GM18502 (cell line): ENCODE results near the gene AMBRA1.

Experiments used
- ATAC-seq: cut with Tn5 transposase; IDR thresholded peaks from one replicate; pipeline ENCODE4 v1.9.1; 2021; ENCODE audit warnings: mild to moderate bottlenecking; ENCODE audit not compliant: unreplicated experiment, poor library complexity

The AMBRA1 gene

DNA sequence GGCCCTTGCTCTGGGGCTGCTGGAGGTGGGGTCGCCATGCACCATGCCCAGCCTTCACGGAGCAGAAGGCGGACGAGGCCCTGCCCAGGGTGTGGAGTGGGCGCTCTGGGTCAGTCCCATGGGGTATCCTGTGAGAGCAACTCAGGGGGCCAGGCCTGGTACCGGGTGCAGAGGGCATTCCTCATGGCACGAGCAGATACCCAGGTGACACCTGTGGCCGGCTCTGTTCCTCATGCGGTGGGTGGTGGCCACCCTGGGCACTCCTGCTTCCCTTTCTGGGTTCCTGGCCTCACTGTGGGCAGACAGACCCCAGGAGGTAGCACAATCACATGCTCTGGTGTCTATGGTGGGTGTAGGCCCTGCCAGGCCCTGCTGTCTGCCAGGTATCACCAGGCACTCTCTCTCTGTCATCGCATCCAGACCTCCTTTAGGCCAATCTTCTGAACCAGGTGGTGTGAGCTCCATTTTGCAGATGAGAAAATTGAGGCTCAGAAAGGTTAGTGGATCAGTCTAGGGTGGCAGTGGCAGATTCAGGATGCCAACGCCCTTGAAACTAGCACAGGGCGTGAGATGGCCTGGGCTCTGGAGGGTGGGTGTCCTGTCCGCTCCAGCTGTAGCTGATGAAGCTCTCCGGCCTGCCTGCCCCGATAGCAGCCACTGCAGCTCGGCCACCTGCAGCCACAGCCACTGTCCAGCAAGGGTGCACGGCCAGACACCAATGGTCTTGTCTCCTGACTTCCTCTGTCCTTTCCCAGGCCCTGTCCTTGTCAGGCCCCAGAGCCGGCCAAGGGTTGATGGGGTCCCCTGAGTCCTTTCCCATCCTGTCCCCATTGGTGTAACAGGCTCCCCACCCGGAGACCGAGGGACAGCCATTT lies 231.4 kb downstream of the AMBRA1 start:
- no peak for ATAC-seq

DNA sequence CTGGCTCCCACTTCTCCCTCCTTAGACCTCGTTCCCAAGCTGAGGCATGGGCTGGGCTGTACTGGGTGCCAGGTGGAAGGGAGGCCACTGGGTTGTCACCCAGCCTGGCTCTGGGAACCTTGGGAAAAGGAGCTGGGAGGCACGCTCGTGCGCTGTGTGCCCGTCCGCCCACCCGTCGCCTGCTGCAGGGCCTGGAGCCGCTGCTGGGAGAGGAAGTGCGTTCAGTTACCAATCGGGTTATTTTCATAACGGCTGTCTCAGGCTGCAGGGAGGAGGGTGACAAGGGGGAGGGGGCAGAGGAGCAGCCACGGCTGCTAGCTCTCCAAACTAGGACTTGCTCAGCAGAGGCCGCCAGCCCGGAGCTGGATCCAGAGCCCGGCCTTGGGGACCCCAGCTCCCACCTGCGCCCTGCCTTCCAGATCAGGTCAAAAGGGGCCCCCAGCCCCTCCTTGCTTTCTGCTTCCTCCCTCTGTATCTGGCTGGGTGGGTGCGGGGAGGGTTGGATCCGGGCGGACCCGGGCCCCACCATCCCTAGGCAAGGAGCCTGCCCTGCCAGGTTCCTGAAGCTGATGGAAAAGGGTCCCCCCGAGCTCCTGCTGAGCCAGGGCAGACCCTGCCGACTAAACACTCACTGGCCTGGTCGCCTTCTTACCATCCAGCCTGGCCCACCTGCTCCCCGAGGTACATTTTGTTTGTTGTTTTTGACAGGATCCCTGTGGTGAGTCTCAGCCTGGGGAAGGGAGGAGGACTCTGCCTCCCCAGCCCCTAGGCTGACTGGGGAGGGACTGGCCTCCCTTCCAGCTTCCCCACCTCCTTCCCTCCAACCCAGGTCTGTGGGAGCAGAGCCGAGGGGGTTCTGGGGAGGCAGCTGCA lies 232.3 kb downstream of the AMBRA1 start:
- ATAC-seq, result peak; percentile 92

DNA sequence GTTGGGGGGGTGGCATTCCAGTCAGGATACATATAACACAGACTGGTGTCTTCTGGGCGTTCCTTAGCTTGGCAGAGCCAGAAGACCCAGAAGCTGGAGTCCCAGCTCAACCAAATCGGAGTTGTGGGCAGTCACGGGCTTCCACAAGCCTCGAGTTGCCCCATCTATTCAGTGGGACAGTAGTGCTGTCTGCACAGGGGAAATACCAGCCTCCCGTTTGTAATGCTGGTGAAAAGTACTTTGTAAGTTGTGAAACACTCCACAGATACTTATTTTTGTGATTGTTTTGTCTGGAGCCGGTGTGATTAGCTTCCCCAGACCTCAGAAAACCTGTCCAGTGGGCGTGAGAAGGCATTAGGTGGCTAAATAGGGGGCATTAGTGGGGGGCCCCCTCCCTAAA lies 232.9 kb downstream of the AMBRA1 start:
- no peak for ATAC-seq

DNA sequence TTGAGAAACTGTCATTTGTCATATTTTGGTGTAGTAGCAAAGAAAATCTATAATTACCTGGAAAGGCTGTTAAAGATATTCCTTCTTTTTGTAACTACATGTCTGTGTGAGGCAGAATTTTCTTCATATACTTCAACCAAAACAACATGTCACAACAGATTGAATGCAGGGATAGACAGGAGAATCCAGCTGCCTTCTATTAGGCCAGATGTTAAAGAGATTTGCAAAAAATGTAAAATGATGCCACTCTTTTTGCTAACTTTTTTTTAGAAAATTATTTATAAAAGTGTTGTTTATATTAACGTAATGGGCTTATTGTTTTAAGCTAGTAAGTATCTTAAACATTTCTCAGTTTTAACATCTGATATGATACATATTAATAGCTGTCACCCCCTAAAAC lies 233.9 kb downstream of the AMBRA1 start:
- ATAC-seq, result no peak

DNA sequence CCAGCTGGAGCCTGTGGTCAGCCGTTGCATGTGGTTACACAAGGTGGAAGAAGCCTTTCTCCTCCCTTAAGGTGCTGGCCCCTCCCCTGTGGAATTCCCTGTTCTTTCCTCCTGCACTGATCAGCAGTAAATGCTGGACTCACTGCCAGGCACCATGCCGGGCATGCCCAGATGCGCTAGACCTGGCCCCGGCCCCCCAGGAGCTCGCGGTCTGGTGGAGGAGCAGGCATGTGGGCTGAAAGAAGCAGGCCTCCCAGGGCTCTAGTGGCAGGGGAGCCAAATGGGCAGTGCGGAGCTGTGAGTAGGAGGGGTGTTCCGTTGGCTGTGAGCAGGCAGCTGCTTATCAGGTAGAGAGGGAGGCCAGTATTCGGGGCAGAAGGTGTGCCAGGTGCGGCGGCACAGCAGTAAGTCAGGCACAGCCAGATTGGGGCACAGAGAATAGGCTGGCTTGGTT lies 236.3 kb downstream of the AMBRA1 start:
- no peak for ATAC-seq

DNA sequence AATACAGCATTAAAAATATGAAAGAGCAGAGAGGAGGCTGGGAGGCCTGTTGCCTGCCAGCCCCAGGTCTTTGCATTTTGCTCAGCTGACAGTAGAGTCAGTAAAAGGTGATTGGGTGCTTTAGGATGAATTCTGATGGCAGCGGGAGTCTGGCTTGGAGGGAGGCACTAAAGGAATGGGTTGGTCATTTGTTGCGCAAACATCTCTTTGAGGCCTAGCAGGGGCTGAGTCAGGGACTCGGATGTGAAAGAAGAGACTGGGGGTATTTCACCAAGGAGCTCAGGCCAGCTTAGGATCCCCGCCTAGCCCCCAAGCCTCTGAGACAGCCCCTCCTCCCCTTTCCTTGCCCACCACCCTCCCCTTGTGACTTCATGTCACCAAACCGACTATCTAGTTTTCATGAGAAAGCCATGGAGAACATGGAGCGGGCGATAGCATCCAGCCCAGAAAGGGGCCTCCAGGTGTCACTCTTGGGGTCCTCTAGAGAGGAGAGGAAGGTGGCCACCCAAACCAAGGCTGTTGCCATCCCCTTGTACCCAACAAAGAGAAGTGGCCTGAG lies 236.8 kb downstream of the AMBRA1 start:
- no peak for ATAC-seq

DNA sequence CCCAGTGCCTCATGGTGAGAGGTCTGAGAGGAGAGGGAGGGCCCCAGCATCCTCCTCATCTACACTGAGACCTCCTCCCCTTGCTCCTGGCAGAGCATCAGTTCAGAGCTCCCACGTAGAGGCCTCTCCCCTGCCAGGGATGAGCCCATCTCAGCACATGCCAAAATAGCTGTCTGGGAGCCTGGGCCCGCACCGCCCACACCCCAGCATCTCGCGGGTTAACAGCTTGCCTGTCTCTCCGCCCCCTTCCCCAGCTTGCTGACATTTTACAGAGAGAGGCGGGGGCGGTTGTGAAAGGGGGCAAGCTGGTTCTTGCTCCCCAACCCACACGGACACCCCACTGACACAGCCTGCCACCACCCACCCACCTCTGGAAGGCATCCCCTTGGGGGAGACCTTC lies 240.1 kb downstream of the AMBRA1 start:
- ATAC-seq, result no peak

DNA sequence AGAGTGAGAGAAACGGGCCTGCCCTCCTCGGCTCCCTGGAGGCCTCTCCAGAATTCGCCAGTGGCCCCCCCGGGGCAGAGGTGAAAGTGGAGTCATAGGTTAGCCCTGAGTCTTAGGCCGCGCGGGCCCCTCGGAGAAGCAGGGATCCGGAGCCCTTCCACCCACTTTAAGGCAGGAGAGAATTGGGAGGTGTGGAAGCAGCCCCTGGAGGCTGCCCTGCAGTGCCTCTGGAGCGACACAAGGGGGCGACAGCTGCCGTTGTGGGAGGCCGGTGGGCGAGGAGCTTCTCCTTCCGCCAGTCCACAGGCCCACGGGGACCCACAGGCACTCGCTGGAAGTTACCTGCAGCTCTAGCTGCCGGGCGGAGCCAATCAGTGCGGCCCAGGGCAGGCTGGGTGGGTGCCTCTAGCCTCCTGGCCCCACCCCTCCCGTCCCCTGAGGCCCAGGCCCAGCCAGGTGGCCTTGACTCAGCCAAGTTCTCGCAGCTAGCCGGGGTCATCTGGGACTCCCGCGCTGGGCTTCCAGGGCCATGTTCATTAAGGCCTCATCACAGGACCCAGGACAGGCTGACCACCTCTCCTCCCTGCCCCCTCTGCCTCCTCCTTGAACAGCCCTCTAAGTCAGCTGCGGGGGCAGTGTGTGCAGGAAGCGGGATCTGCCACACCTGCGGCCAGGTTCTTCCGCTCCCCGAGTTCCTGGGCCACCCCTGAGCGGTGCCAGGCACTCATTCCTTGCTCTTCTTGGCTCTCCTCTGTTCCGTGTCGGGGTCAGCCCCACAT lies 241.6 kb downstream of the AMBRA1 start:
- no peak for ATAC-seq

DNA sequence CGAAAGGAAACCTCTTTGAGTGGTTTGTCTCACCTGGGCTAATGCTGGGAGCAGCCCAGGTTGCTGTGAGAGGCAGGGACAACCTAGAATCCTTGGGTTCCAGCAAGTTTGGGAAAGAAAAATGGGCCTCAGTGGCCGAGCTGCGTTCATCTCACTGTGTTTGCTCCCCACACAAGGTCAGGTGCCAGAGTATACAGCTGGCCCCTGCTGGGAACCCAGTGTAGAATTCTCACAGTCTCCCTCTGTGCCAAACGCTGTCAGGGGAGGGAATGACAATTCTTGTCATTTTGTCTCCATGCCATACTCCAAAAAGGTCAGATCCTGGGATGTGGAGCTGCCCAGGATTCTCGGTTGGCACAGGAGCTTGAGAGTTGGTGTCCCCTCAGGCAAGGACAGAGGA lies 242.2 kb downstream of the AMBRA1 start:
- no peak for ATAC-seq

DNA sequence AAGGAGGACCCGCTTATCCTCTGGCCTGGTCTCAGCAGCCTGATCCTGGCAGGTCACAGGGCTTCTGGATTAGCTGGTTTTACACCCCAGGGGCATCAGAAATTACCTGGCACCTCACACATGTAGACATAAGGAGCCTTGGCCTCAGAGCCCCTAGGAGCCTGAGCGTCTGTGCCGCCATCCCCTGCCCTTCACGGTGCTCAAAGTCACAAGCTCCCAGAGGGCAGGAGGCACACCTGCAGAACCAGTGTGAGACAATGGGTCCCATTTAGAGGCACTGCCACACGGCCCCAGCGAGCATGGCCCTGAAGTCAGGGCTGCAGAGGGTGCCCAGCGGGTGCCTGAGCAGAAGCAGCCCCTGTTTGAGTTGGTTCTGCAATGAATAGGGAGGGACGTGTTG lies 242.7 kb downstream of the AMBRA1 start:
- ATAC-seq, result no peak

DNA sequence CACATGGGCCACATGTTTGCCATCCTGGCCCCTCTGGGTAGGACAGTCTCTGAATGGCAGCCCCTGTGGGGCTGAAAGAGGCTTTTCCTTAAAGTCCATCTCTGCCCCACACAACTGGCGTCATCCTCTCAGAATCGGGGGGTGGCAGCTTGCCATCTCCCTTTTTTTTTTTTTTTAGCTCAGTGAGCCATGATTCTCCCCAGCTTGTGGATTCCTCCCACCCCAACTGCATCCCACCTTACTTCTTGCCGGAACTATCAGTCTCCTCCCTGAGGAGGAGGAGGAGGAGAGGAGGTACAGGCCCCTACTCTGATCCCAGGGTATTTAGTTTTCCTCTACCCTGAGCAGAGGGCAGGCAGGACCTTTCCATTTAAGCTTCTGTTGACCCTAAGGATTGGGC lies 243.1 kb downstream of the AMBRA1 start:
- ATAC-seq, result no peak

DNA sequence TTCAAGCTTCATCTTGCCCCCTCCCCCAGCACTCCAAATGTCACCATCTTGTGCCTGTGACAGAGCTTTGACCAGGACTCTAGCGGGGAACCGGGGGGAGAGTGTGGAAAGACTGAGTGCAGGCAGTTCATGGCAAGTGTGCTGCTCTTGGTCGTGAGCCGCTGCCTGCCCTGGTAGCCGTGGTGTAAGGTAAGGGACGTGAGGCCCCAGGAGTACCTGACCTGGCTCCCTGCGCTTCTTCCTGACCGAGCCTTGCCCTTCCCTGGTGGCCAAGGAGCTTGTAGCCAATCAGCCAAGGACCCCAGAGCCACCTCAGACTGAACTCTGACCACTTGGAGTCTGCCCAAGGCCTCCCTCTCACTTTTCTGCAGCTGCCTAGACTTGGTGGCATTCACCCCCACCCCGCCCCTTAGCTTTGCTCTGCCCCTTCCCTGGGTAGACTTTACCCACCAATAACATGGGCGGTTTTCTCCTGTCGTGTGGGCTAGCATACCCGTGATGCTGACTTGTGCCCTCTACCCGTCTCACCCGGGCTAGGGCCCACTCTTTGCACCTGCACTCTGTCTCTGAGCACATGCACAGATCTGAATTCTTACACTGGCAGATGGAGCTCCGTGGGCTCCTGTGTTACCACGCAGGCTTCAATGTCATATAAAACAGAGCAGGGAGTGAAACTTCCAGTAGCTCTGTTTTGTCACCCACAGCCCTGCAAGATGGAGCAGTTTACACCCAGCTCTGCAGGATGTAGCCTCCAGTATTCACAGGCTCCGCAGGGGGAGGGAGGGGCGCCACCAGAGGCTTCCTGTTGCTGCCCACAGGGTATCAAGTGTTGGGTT lies 245.0 kb downstream of the AMBRA1 start:
- no peak for ATAC-seq

DNA sequence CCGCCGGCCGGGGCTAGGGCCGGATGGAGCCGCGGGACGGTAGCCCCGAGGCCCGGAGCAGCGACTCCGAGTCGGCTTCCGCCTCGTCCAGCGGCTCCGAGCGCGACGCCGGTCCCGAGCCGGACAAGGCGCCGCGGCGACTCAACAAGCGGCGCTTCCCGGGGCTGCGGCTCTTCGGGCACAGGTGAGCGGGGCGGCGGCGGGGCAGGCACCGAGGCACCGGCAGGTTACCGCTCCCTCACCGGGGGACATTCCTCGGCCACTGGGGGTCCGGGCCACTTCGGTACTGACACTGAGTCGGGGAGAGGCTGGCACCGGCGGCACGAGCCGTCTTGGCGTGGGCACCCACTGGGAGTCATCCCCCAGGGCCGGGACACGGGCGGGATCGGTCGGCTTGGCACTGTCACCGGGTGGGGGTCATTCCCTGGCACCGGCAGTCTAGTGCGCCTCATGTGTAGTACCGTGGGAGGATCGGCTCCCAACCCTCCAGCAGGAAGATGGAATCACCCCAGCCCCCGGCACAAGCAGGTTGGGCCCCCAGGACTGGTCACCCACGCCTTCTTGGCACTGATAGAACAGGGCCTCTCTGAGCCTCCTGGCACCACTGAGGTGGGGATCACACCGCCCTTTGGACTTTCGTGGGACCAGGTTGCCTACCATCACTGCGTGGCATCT lies 246.0 kb downstream of the AMBRA1 start:
- ATAC-seq, result no peak

DNA sequence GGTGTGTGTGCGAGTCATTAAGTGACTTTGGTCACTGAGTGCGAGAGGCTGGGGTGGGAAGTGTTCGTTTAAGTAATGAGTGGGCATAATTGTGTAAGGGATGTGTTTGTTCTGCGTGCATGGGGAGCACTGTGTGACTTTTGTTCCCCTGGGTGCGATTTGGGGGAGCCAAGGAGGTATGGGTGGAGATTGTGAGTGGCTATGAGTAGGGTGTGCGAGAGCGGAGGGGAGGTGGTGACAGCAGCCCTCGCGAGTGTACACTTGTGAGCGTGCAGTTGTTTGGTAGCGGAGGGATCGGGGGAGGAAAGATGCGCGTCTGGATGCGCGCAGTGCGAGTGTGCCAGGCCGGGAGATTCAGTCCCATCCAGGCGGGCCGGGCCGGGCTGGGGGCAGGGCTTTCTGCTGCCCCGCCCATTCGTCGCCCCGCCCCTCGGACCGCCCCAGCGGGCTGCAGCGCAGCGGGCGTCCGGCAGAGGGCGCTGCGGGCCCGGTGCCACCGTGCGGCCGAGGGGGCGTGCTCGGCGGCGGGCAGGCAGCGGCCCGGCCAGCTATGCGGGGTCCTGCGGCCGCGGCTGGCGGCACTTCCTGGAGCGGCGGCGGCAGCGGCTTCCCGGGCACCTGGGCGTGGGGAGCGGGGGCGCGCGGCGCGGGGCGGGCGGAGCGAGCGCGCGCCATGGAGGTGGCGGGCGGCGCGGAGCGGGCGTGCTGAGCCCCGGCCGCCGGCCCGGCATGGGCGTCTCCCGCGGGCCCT lies 246.8 kb downstream of the AMBRA1 start, which contains the start of gene DGKZ:
Gene DGKZ (plus strand): TSS at position 578 of the 751 bp plus-strand sequence. CDS start 197 bp downstream, outside the sequence.
- ATAC-seq, result peak; percentile 63
